Thyroid gland (tissue), 4 donors: ENCODE measurements around the gene KITLG. TPM values are rescaled to one million over a fixed set of nuclear protein-coding genes. Genes with fewer than 3 reads are reported as not detected.

Experiments used
- DNase-seq, 2 donors: peaks; one replicate each; pipeline ENCODE4 v3.0.0-alpha.2; 2019
- H3K27ac ChIP-seq, 3 donors: fragments of 200-600 bp; sonication (generic); 1 replicate in 2 of 3; 2 replicates in 1 of 3; pipeline ENCODE4 v1.5.1; 2016 to 2019; ENCODE audit warnings: mild to moderate bottlenecking in 1 of 3, moderate library complexity in 1 of 3
- H3K27me3 ChIP-seq: fragments of 200-600 bp; sonication (generic); one replicate; pipeline ENCODE4 v1.5.1; 2019
- H3K36me3 ChIP-seq, 2 donors: fragments of 200-600 bp; sonication (generic); one replicate each; pipeline ENCODE4 v1.5.1; 2016 to 2019
- H3K4me1 ChIP-seq, 2 donors: fragments of 200-600 bp; sonication (generic); one replicate each; pipeline ENCODE4 v1.5.1; 2017 to 2019
- H3K4me3 ChIP-seq, 3 donors: fragments of 200-600 bp; sonication (generic); replicated peaks in 1 of 3; 1 replicate in 2 of 3; 2 replicates in 1 of 3; pipeline ENCODE4 v1.5.1; 2016; ENCODE audit warnings: mild to moderate bottlenecking in 1 of 3
- H3K9me3 ChIP-seq: fragments of 200-600 bp; sonication (generic); one replicate; pipeline ENCODE4 v1.5.1; 2017
- CTCF ChIP-seq, 6 experiments: fragments of 200-600 bp in 3 of 6; fragments of 450-650 bp in 3 of 6; sonication (generic) in 3 of 6; IDR thresholded peaks; one replicate each; pipeline ENCODE4 v1.5.1; 2016 to 2019; ENCODE audit warnings: antibody characterized with exemption in 6 of 6, mild to moderate bottlenecking in 2 of 6, inconsistent platforms in 1 of 6, moderate library complexity in 1 of 6
- POLR2A ChIP-seq, 2 donors: fragments of 450-650 bp; IDR thresholded peaks; one replicate each; pipeline ENCODE4 v1.6.1; 2017; ENCODE audit warnings: antibody characterized with exemption in 2 of 2, mild to moderate bottlenecking in 2 of 2, moderate library complexity in 1 of 2
- WGBS, 2 donors: methylation state at CpG; one replicate each; pipeline ENCODE4 v1.1.5; 2017; 5-methylcytosine and 5-hydroxymethylcytosine counted together
- intact Hi-C: fragments of 100-400 bp; cut with DNase I; formaldehyde crosslinking; loops from one replicate; pipeline ENCODE4 v1.15.1; 2023
- total RNA-seq, 4 donors: library from RNA; depleted of rRNA; stranded (reverse); fragments of >200 nt; gene quantifications; one replicate each; pipeline ENCODE4 v1.2.3, GENCODE V29; 2016

KITLG gene
- total RNA-seq, 4 donors from 2014 or later: 6.8 to 10.3 (median 8.4) TPM

- intact Hi-C loops: no loop called here
- no peak for DNase-seq
- Histone ChIP-seq H3K27ac (no peak overlapping the region), H3K9me3 (no peaks in the 10 kb centered on the region), H3K4me1 (no peaks in the 10 kb centered on the region), H3K36me3 (no peaks in the 10 kb centered on the region), H3K4me3 (no peak overlapping the region), H3K27me3 (no peaks in the 10 kb centered on the region)
- WGBS, 2 donors: 98 to 100% methylated on average over 2 of the region's 2 CpGs
- TF ChIP-seq CTCF (IDR thresholded peaks at IDR 0.05) (no peak), POLR2A (IDR thresholded peaks at IDR 0.05) (no peak)
Observed at GRCh38 chr12:88562151-88562550, 18.1 kb downstream of the KITLG start.

GRCh38 chr12:88559772-88560171 is 20.5 kb downstream of the KITLG start:
- no peaks in the 10 kb centered on the region for H3K36me3 ChIP-seq
- intact Hi-C loops: no loop called here
- 81% methylated on average over 2 of the region's 2 CpGs for WGBS, 2 donors
- no peak overlapping the region for H3K4me3 ChIP-seq
- H3K9me3 ChIP-seq: no peaks in the 10 kb centered on the region
- no peak overlapping the region for H3K27ac ChIP-seq
- no peaks in the 10 kb centered on the region for H3K27me3 ChIP-seq
- no peaks in the 10 kb centered on the region for H3K4me1 ChIP-seq
- DNase-seq: no peak
- no peak for TF ChIP-seq CTCF (IDR thresholded peaks at IDR 0.05)
- no peak for TF ChIP-seq POLR2A (IDR thresholded peaks at IDR 0.05)

GRCh38 chr12:88559199-88559598 is 21.1 kb downstream of the KITLG start:
- 52 to 54% methylated on average over 7 of the region's 7 CpGs for WGBS, 2 donors

GRCh38 chr12:88558340-88558867 is 21.9 kb downstream of the KITLG start:
- DNase-seq: no peak
- no peak for TF ChIP-seq CTCF (IDR thresholded peaks at IDR 0.05)
- no peak for TF ChIP-seq POLR2A (IDR thresholded peaks at IDR 0.05)
- Histone ChIP-seq H3K36me3 (no peaks in the 10 kb centered on the region), H3K27ac (no peak overlapping the region), H3K4me1 (peaks cover 11% of the 10 kb centered on the region in 2 donors), H3K27me3 (no peaks in the 10 kb centered on the region), H3K9me3 (no peaks in the 10 kb centered on the region), H3K4me3 (no peak overlapping the region)
- 83 to 85% methylated on average over 3 of the region's 3 CpGs for WGBS, 2 donors
- intact Hi-C loops: no loop called here

More at GRCh38 chr12:88559199-88559598, 21.1 kb downstream of the KITLG start:
- no peaks in the 10 kb centered on the region for H3K9me3 ChIP-seq
- H3K36me3 ChIP-seq: no peaks in the 10 kb centered on the region
- H3K27ac ChIP-seq: peak overlapping the region in 1 of 3 donors; percentile 30
- TF ChIP-seq CTCF (IDR thresholded peaks at IDR 0.05) (no peak), POLR2A (IDR thresholded peaks at IDR 0.05) (no peak)
- intact Hi-C loops: no loop called here
- H3K4me1 ChIP-seq: peaks cover 3 to 5% of the 10 kb centered on the region in 2 donors
- H3K27me3 ChIP-seq: no peaks in the 10 kb centered on the region
- H3K4me3 ChIP-seq: no peak overlapping the region
- DNase-seq: no peak

DNA sequence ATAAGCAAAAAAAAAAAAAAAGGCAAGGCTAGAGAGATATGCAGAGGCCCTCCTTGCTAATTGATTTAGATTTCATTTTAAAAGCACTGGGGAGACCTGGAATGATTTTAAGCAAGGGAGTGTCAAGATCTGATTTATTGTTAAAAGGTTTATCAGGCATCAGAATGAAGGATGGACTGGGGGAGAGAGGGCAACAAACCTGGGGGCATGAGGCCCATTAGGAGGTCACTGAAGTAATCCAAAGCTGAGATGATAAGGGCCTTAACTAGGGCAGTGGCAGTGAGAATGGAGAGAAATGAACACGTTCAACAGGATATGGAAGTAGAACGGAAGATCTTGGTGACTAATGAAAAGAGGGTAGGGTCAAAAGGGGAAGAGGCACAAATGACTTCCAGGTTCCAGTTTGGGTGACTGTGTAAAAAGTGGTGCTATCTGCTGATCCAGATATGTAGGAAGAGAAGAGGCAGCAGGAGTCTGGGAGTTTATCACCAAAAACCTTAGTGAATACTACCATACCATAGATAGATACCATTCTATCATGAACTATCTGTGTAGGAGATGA is 24.0 kb downstream of the KITLG start:
- Histone ChIP-seq H3K36me3 (no peaks in the 10 kb centered on the region), H3K27ac (no peak overlapping the region), H3K27me3 (no peaks in the 10 kb centered on the region), H3K4me3 (no peak overlapping the region), H3K9me3 (no peaks in the 10 kb centered on the region), H3K4me1 (peaks cover 11 to 19% of the 10 kb centered on the region in 2 donors)
- DNase-seq: no peak
- intact Hi-C loops: no loop called here
- 77 to 78% methylated on average over 2 of the region's 2 CpGs for WGBS, 2 donors
- TF ChIP-seq POLR2A (IDR thresholded peaks at IDR 0.05) (no peak), CTCF (IDR thresholded peaks at IDR 0.05) (no peak)
